ENCODE data around the gene ACVRL1. TPM values are rescaled to one million over a fixed set of nuclear protein-coding genes. Genes with fewer than 3 reads are reported as not detected.

The ACVRL1 gene
- total and polyA plus RNA-seq, 2 experiments from 2014 or later = 1.4 to 4.6 TPM

DNA sequence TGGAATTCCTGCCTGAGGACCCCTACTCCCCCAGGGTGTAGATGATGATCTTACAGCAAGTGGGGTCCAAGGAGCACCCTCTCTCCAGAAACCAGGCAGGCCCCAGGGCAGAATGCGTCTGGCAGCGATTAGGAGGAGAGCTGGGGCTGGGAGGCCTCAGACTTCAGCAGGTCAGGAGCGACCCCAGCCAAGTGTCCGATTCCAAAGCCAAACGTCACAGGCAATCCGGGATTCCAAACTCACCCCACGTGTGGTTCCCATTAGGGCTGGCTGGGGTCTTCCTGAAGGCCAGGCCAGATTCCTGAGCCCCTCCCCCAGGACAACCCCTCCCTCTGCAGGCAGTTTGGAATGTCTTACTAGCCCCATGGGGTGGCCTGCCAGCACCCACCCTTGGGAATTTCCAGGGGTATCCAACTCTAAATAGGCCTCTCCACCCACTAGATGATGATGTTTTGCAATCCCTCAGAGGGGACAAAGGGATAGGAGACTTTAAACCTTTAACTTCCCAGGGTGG is 41.5 kb upstream of the ACVRL1 start:
- no peaks in the 10 kb centered on the region for H3K9me3 ChIP-seq (ENCODE audit: low read depth)
- H3K79me2 ChIP-seq = no peaks in the 10 kb centered on the region
- no peaks in the 10 kb centered on the region for H3K9me2 ChIP-seq (replicated peaks; ENCODE audit: insufficient read depth)
- DNase-seq (ENCODE audit: low spot score) = no peak
- 48% methylated on average over 7 of the region's 7 CpGs for WGBS (ENCODE audit: low lambda C conversion rate, missing lambda C conversion rate)
- no peak overlapping the region for H2AFZ ChIP-seq
- H3K27ac ChIP-seq = no peak overlapping the region
- no peak overlapping the region for H3K4me2 ChIP-seq
- H3K4me3 ChIP-seq = no peak overlapping the region
- H3K36me3 ChIP-seq (replicated peaks; ENCODE audit: insufficient read depth, low read depth) = no peaks in the 10 kb centered on the region
- H4K20me1 ChIP-seq (ENCODE audit: insufficient read depth, poor library complexity, severe bottlenecking) = no peaks in the 10 kb centered on the region
- peaks cover 8% of the 10 kb centered on the region for H3K27me3 ChIP-seq
- peaks cover 45% of the 10 kb centered on the region for H3K4me1 ChIP-seq (ENCODE audit: insufficient read depth)
- TF ChIP-seq EZH2 (IDR thresholded peaks at IDR 0.05; ENCODE audit: borderline replicate concordance) (no peak), EZH2phosphoT487 (IDR thresholded peaks at IDR 0.05; ENCODE audit: low read depth, severe bottlenecking, unreplicated experiment) (no peak)
- TF ChIP-seq, protein P1, sequence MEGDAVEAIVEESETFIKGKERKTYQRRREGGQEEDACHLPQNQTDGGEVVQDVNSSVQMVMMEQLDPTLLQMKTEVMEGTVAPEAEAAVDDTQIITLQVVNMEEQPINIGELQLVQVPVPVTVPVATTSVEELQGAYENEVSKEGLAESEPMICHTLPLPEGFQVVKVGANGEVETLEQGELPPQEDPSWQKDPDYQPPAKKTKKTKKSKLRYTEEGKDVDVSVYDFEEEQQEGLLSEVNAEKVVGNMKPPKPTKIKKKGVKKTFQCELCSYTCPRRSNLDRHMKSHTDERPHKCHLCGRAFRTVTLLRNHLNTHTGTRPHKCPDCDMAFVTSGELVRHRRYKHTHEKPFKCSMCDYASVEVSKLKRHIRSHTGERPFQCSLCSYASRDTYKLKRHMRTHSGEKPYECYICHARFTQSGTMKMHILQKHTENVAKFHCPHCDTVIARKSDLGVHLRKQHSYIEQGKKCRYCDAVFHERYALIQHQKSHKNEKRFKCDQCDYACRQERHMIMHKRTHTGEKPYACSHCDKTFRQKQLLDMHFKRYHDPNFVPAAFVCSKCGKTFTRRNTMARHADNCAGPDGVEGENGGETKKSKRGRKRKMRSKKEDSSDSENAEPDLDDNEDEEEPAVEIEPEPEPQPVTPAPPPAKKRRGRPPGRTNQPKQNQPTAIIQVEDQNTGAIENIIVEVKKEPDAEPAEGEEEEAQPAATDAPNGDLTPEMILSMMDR (IDR thresholded peaks at IDR 0.05; ENCODE audit: poor library complexity) = no peak

DNA sequence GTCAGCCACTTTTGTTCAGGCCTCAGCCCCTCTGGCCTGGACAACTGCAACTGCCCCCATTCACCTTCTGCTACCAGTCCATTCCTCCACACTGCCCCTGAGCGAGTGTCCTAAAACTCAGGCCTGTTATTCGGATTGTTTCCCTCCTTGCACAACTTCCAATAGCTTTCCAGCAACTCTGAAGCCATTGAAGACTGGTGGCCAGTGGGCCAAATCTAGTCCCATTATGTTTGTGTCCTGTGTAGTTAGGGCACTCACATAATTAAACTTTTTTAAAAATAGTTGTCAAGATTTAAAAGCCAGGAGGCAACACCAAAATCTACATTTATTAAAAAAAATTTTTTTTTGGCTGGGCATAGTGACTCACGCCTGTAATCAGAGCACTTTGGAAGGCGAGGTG is 41.0 kb upstream of the ACVRL1 start:
- Histone ChIP-seq H4K20me1 (ENCODE audit: insufficient read depth, poor library complexity, severe bottlenecking) (no peaks in the 10 kb centered on the region), H3K79me2 (no peaks in the 10 kb centered on the region), H3K27me3 (peaks cover 8% of the 10 kb centered on the region), H3K4me1 (ENCODE audit: insufficient read depth) (peaks cover 45% of the 10 kb centered on the region), H3K9me3 (ENCODE audit: low read depth) (no peaks in the 10 kb centered on the region), H2AFZ (no peak overlapping the region), H3K4me3 (no peak overlapping the region), H3K36me3 (replicated peaks; ENCODE audit: insufficient read depth, low read depth) (no peaks in the 10 kb centered on the region), H3K27ac (no peak overlapping the region), H3K9me2 (replicated peaks; ENCODE audit: insufficient read depth) (no peaks in the 10 kb centered on the region), H3K4me2 (no peak overlapping the region)
- WGBS (ENCODE audit: low lambda C conversion rate, missing lambda C conversion rate) = 95% methylated on average over 4 of the region's 4 CpGs
- TF ChIP-seq EZH2phosphoT487 (IDR thresholded peaks at IDR 0.05; ENCODE audit: low read depth, severe bottlenecking, unreplicated experiment) (no peak), EZH2 (IDR thresholded peaks at IDR 0.05; ENCODE audit: borderline replicate concordance) (no peak)
- DNase-seq (ENCODE audit: low spot score) = no peak

DNA sequence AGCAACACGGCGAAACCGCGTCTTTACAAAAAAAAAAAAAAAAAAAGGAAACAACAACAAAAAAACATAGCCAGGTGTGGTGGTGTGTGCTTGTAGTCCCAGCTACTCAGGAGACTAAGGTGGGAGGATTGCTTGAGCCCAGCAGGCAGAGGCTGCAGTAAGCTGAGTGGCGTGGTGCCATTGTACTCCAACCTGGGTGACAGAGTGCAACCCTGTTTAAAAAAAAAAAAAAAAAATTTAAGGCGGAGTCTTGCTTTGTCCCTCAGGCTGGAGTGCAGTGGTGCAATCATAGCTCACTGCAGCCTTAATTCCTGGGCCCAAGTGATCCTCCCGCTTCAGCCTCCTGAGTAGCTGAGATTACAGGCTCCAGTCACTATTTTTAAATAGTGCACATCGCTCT is 40.5 kb upstream of the ACVRL1 start:
- no peaks in the 10 kb centered on the region for H3K36me3 ChIP-seq (replicated peaks; ENCODE audit: insufficient read depth, low read depth)
- no peak overlapping the region for H2AFZ ChIP-seq
- H3K4me3 ChIP-seq = no peak overlapping the region
- 86% methylated on average over 8 of the region's 8 CpGs for WGBS (ENCODE audit: low lambda C conversion rate, missing lambda C conversion rate)
- no peak overlapping the region for H3K27ac ChIP-seq
- no peaks in the 10 kb centered on the region for H3K9me3 ChIP-seq (ENCODE audit: low read depth)
- H4K20me1 ChIP-seq (ENCODE audit: insufficient read depth, poor library complexity, severe bottlenecking) = no peaks in the 10 kb centered on the region
- TF ChIP-seq EZH2 (IDR thresholded peaks at IDR 0.05; ENCODE audit: borderline replicate concordance) (no peak), EZH2phosphoT487 (IDR thresholded peaks at IDR 0.05; ENCODE audit: low read depth, severe bottlenecking, unreplicated experiment) (no peak)
- TF ChIP-seq, protein P1 (IDR thresholded peaks at IDR 0.05; ENCODE audit: poor library complexity) = no peak
- DNase-seq (ENCODE audit: low spot score) = no peak
- peaks cover 8% of the 10 kb centered on the region for H3K27me3 ChIP-seq
- no peaks in the 10 kb centered on the region for H3K9me2 ChIP-seq (replicated peaks; ENCODE audit: insufficient read depth)
- H3K4me1 ChIP-seq (ENCODE audit: insufficient read depth) = peaks cover 45% of the 10 kb centered on the region
- H3K4me2 ChIP-seq = no peak overlapping the region
- no peaks in the 10 kb centered on the region for H3K79me2 ChIP-seq

DNA sequence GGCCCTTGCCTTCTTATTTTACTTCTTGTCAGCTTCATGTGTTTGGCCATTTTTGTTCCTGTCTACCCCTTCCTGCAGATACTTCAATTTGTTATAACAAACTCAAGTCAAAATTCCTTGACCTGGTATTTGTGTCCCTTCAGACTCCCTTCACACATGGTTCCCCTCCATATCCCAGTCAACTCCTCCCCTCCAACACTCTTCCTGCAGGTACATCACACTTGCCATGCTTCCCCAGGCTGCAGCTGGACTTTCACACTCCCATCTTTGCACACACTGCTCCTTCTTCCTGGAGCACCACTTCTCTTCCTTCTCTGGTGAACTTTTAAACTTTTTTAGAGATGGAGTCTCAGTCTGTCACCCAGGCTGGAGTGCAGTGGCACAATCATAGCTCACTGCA is 39.9 kb upstream of the ACVRL1 start:
- TF ChIP-seq EZH2phosphoT487 (IDR thresholded peaks at IDR 0.05; ENCODE audit: low read depth, severe bottlenecking, unreplicated experiment) (no peak), EZH2 (IDR thresholded peaks at IDR 0.05; ENCODE audit: borderline replicate concordance) (no peak)
- TF ChIP-seq, protein P1 (IDR thresholded peaks at IDR 0.05; ENCODE audit: poor library complexity) = no peak
- H3K79me2 ChIP-seq = no peaks in the 10 kb centered on the region
- DNase-seq (ENCODE audit: low spot score) = no peak
- no peaks in the 10 kb centered on the region for H3K9me3 ChIP-seq (ENCODE audit: low read depth)
- H3K4me1 ChIP-seq (ENCODE audit: insufficient read depth) = peaks cover 45% of the 10 kb centered on the region
- H3K27ac ChIP-seq = no peak overlapping the region
- no peaks in the 10 kb centered on the region for H3K9me2 ChIP-seq (replicated peaks; ENCODE audit: insufficient read depth)
- peaks cover 8% of the 10 kb centered on the region for H3K27me3 ChIP-seq
- H4K20me1 ChIP-seq (ENCODE audit: insufficient read depth, poor library complexity, severe bottlenecking) = no peaks in the 10 kb centered on the region
- no peak overlapping the region for H3K4me3 ChIP-seq
- H2AFZ ChIP-seq = no peak overlapping the region
- no peak overlapping the region for H3K4me2 ChIP-seq
- H3K36me3 ChIP-seq (replicated peaks; ENCODE audit: insufficient read depth, low read depth) = no peaks in the 10 kb centered on the region
